SK-N-SH (cell line): ENCODE measurements around the gene HSF5. TPM values are rescaled to one million over a fixed set of nuclear protein-coding genes. Genes with fewer than 3 reads are reported as not detected.
A peak's percentile ranks its signal among the peaks of the same experiment; 100 is the strongest.

Experiments used
- CTCF ChIA-PET: fragments of 300-600, 350-600 bp; formaldehyde crosslinking; extraction: SDS; loops from one replicate; lab custom pipeline; 2021; lab: Yijun Ruan, JAX
- POLR2A ChIA-PET: fragments of 350-600 bp; sonication (Branson Sonifier 250); formaldehyde crosslinking; extraction: SDS; loops from one replicate; lab custom pipeline; 2020; ENCODE audit warnings: antibody characterized with exemption, inconsistent platforms; lab: Yijun Ruan, JAX
- DNase-seq: peaks from one replicate; pipeline ENCODE4 v3.0.0; 2012
- H2AFZ ChIP-seq: fragments of 200-600 bp; sonication (generic); 2 replicates; pipeline ENCODE4 v1.8.1; 2016; ENCODE audit warnings: antibody characterized with exemption, mild to moderate bottlenecking, low read depth
- H3F3A ChIP-seq: fragments of 200-600 bp; sonication (generic); replicated peaks from 2 replicates; pipeline ENCODE3; 2016; ENCODE audit warnings: antibody characterized with exemption, mild to moderate bottlenecking; ENCODE audit not compliant: insufficient read depth
- H3K27ac ChIP-seq, 2 experiments: fragments of 200-500 bp in 1 of 2; fragments of 200-600 bp in 1 of 2; sonication (Bioruptor generic) in 1 of 2; sonication (generic), shearing (Covaris generic) in 1 of 2; 2 replicates each; pipeline versions ENCODE4 v1.5.1 to v1.6.1; 2014 to 2016; ENCODE audit warnings: low read depth in 2 of 2, inconsistent platforms in 1 of 2, low read length in 1 of 2, mild to moderate bottlenecking in 1 of 2, mixed read lengths in 1 of 2
- H3K27me3 ChIP-seq: fragments of 200-600 bp; sonication (generic), shearing (Covaris generic); 2 replicates; pipeline ENCODE4 v1.6.1; 2016; ENCODE audit warnings: mixed run types; ENCODE audit not compliant: insufficient read depth
- H3K36me3 ChIP-seq, 2 experiments: fragments of 200-500 bp in 1 of 2; fragments of 200-600 bp in 1 of 2; sonication (Bioruptor generic) in 1 of 2; sonication (generic) in 1 of 2; replicated peaks in 1 of 2; 2 replicates each; pipeline versions ENCODE3 to v1.5.1; 2014 to 2016; ENCODE audit warnings: low read length in 1 of 2, mild to moderate bottlenecking in 1 of 2; ENCODE audit not compliant: insufficient read depth in 2 of 2, control insufficient read depth in 1 of 2
- H3K4me1 ChIP-seq, 2 experiments: fragments of 200-500 bp in 1 of 2; fragments of 200-600 bp in 1 of 2; sonication (Bioruptor generic) in 1 of 2; sonication (generic), shearing (Covaris generic) in 1 of 2; 2 replicates each; pipeline versions ENCODE4 v1.5.1 to v1.6.1; 2014 to 2016; ENCODE audit warnings: low read depth in 1 of 2, low read length in 1 of 2, mixed run types in 1 of 2; ENCODE audit not compliant: insufficient read depth in 2 of 2, control insufficient read depth in 1 of 2
- H3K4me2 ChIP-seq: fragments of 200-600 bp; sonication (generic), shearing (Covaris generic); 2 replicates; pipeline ENCODE4 v1.6.1; 2017; ENCODE audit warnings: mixed run types
- H3K4me3 ChIP-seq, 2 experiments: fragments of 200-500 bp in 1 of 2; fragments of 200-600 bp in 1 of 2; sonication (Bioruptor generic) in 1 of 2; sonication (generic), shearing (Covaris generic) in 1 of 2; 2 replicates each; pipeline versions ENCODE4 v1.5.1 to v1.8.1; 2014 to 2016; ENCODE audit warnings: low read depth in 2 of 2, inconsistent platforms in 1 of 2, low read length in 1 of 2, mild to moderate bottlenecking in 1 of 2, mixed read lengths in 1 of 2, moderate library complexity in 1 of 2
- H3K79me2 ChIP-seq: fragments of 200-600 bp; sonication (generic); 2 replicates; pipeline ENCODE4 v1.8.1; 2017; ENCODE audit warnings: mild to moderate bottlenecking; ENCODE audit not compliant: insufficient read depth
- H3K9ac ChIP-seq: fragments of 200-600 bp; sonication (generic); 2 replicates; pipeline ENCODE4 v1.6.1; 2017; ENCODE audit warnings: mixed run types
- H3K9me2 ChIP-seq: fragments of 200-600 bp; sonication (generic); 2 replicates; pipeline ENCODE4 v1.6.1; 2017; ENCODE audit warnings: mixed run types
- H3K9me3 ChIP-seq: fragments of 200-600 bp; sonication (generic); 2 replicates; pipeline ENCODE4 v1.6.1; 2017; ENCODE audit warnings: mixed run types, mild to moderate bottlenecking, moderate library complexity
- H4K20me1 ChIP-seq: fragments of 200-600 bp; sonication (generic); 2 replicates; pipeline ENCODE4 v1.6.1; 2017; ENCODE audit warnings: mild to moderate bottlenecking, mixed run types; ENCODE audit not compliant: insufficient read depth
- CHD2 ChIP-seq: fragments of 150-350 bp; IDR thresholded peaks from 2 replicates; pipeline ENCODE4 v1.6.1; 2018; ENCODE audit warnings: low read length; ENCODE audit not compliant: partially characterized antibody
- EP300 ChIP-seq, 2 experiments: IDR thresholded peaks; 2 replicates each; pipeline versions ENCODE4 v1.4.0 to v1.6.1; 2012; ENCODE audit warnings: borderline replicate concordance in 1 of 2, low read depth in 1 of 2, low read length in 1 of 2
- EZH2phosphoT487 ChIP-seq: fragments of 200-600 bp; sonication (generic); IDR thresholded peaks from 2 replicates; pipeline ENCODE4 v1.6.1; 2017; ENCODE audit warnings: low read depth, mixed run types, mild to moderate bottlenecking, antibody characterized with exemption, moderate library complexity, borderline replicate concordance
- FOXM1 ChIP-seq: IDR thresholded peaks from 2 replicates; pipeline ENCODE4 v1.4.0; 2012; ENCODE audit warnings: low read depth, mild to moderate bottlenecking
- GABPA ChIP-seq: IDR thresholded peaks from 2 replicates; pipeline ENCODE4 v1.4.0; 2012; ENCODE audit warnings: low read depth, mild to moderate bottlenecking
- JUND ChIP-seq: IDR thresholded peaks from 2 replicates; pipeline ENCODE4 v1.4.0; 2012
- NFIC ChIP-seq: IDR thresholded peaks from 2 replicates; pipeline ENCODE4 v1.4.0; 2012; ENCODE audit warnings: borderline replicate concordance
- NRF1 ChIP-seq: IDR thresholded peaks from 2 replicates; pipeline ENCODE4 v1.6.1; 2012; ENCODE audit warnings: low read depth, mild to moderate bottlenecking, low read length
- POLR2AphosphoS5 ChIP-seq: IDR thresholded peaks from 2 replicates; pipeline ENCODE4 v1.6.1; 2012; ENCODE audit warnings: low read depth, low read length
- RAD21 ChIP-seq: IDR thresholded peaks from 2 replicates; pipeline ENCODE4 v1.6.1; 2012; ENCODE audit warnings: mild to moderate bottlenecking, low read length
- RCOR1 ChIP-seq: fragments of 150-350 bp; IDR thresholded peaks from 2 replicates; pipeline ENCODE4 v1.6.1; 2017; ENCODE audit warnings: antibody characterized with exemption, low read length
- SIN3A ChIP-seq: IDR thresholded peaks from 2 replicates; pipeline ENCODE4 v1.6.1; 2012; ENCODE audit warnings: low read depth, mild to moderate bottlenecking, low read length, moderate library complexity, borderline replicate concordance
- TAF1 ChIP-seq: IDR thresholded peaks from 2 replicates; pipeline ENCODE4 v1.6.1; 2012; ENCODE audit warnings: low read depth, mild to moderate bottlenecking, low read length, moderate library complexity, borderline replicate concordance
- TCF12 ChIP-seq: IDR thresholded peaks from 2 replicates; pipeline ENCODE4 v1.4.0; 2012
- WGBS: methylation state at CpG from one replicate; pipeline ENCODE4 v1.1.6; 2017; ENCODE audit warnings: low lambda C conversion rate; 5-methylcytosine and 5-hydroxymethylcytosine counted together
- polyA plus RNA-seq, 3 experiments: library from polyadenylated mRNA; depleted of rRNA; stranded (reverse); fragments of >200 nt; gene quantifications; 2 replicates each; pipeline ENCODE4 v1.2.3, GENCODE V29; 2012
- TF ChIP-seq, protein P1 (sequence below): IDR thresholded peaks from 2 replicates; pipeline ENCODE4; 2012
- TF ChIP-seq, protein P2 (sequence below): IDR thresholded peaks from 2 replicates; pipeline ENCODE4 v1.6.1; 2012; ENCODE audit warnings: mild to moderate bottlenecking, low read depth, low read length, moderate library complexity
- TF ChIP-seq, protein P3 (sequence below): fragments of 150-350 bp; IDR thresholded peaks from 2 replicates; pipeline ENCODE4 v1.6.1; 2016; ENCODE audit warnings: mild to moderate bottlenecking, low read depth, low read length
- TF ChIP-seq, protein P4 (sequence below): fragments of 200-600 bp; sonication (generic); IDR thresholded peaks from 2 replicates; pipeline ENCODE4 v1.6.1; 2017; ENCODE audit warnings: antibody characterized with exemption, mild to moderate bottlenecking, moderate library complexity

Gene HSF5
- polyA plus RNA-seq, 1 of the 3 experiments (the other 2 are of a cell fraction) = not detected

DNA sequence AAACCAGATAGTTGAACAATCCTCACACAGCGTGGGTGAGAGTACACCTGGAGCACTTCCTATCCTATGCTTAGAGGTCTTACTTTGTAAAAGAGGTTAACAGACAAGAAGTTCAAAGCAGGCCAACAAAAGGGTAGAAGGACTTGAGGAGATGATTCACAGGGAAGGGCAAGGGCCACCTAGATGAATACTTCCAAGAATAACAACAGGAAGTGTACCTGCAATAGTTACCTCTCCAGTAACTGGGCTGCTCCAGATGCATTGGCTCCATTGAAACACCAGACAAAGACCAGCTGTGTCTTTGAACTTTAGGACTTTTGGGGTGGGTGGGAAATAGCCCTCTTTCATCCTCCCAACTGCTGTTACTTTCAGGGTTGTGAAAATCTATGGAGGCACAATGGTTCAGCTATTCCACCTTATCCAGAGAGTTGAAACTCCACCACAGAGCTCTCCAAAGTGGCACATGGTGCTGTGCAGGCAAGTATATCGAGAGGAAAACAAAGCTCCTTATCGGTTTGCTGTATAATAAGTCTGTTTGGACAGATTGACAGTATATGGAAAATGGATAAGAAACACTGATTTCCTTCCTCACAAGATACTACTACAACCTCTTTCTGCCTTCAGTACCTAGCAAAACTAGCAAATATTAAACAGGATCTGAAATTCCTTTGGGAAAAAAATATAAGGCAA, 93.5 kb downstream of the HSF5 start:
- ChIA-PET CTCF (interaction anchor here (0.7 to 2.4 kb wide), 8 partner anchors 13 to 124 kb away, joined by 3 to 6 read pairs (median 4); partner anchors contain the start of gene RNF43), POLR2A (no interaction called here)
- H3K27ac ChIP-seq = no peak overlapping the region
- no peaks in the 10 kb centered on the region for H4K20me1 ChIP-seq
- H3K9me3 ChIP-seq = no peaks in the 10 kb centered on the region
- peaks cover 0 to 10% of the 10 kb centered on the region in 2 experiments; a peak in 2 of 4 replicates for H3K4me1 ChIP-seq
- no peak overlapping the region for H2AFZ ChIP-seq
- no peaks in the 10 kb centered on the region for H3F3A ChIP-seq
- 12% methylated on average over 3 of the region's 3 CpGs for WGBS
- H3K4me2 ChIP-seq = no peak overlapping the region
- no peak overlapping the region for H3K9ac ChIP-seq
- no peak for TF ChIP-seq FOXM1
- peaks cover 69% of the 10 kb centered on the region for H3K27me3 ChIP-seq
- DNase-seq = no peak
- no peaks in the 10 kb centered on the region for H3K79me2 ChIP-seq
- no peaks in the 10 kb centered on the region for H3K36me3 ChIP-seq
- H3K4me3 ChIP-seq = no peak overlapping the region
- no peaks in the 10 kb centered on the region for H3K9me2 ChIP-seq

DNA sequence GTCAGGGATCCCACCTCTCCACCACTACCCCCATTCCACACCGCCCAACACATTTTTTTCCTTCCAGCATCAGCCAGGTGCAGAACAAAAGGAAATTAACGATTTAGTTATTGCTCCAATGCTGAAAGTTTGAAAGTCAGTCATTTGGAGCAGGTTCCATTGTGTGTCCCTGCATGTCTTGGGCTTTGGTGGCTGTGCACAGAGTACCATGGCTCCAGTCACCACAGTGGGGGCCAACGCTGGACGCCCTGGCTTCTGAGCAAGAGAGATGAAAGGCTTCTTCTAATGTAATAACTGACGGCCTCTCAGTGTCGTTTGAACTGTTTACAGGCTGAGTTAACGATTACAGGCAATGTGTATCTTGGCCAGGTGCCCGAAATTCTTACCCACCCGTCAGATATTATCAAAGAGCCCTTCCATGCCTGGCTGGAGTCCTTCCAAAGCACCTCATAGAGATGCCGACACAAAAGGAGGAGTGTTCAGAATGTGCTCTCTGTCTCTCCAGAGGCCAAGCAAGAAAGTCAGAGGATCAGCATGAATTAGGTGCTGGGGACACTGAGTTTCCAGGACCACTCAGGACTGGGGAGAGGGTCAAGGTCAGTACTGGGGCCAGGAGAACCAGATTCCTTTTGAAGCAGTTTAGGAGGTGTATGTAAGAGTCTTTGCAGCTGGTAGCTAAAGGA, 96.8 kb downstream of the HSF5 start:
- CTCF ChIA-PET = interaction anchor here (0.6 to 3.1 kb wide), 6 partner anchors 16 to 74 kb away, joined by 3 to 12 read pairs (median 3); partner anchors contain the start of gene RNF43
- Histone ChIP-seq H3K9me3 (no peaks in the 10 kb centered on the region), H3K4me2 (0 out of 2 replicates have a peak overlapping the region, but pooled peaks have one; percentile 8), H3K36me3 (no peaks in the 10 kb centered on the region), H3K9ac (no peak overlapping the region), H3K9me2 (no peaks in the 10 kb centered on the region), H3K4me1 (peaks cover 0 to 10% of the 10 kb centered on the region in 2 experiments; a peak in 2 of 4 replicates), H3K27me3 (peaks cover 44% of the 10 kb centered on the region), H3K4me3 (no peak overlapping the region), H3K27ac (no peak overlapping the region), H3F3A (no peaks in the 10 kb centered on the region), H4K20me1 (no peaks in the 10 kb centered on the region), H2AFZ (no peak overlapping the region), H3K79me2 (no peaks in the 10 kb centered on the region)
- peak; percentile 75 for DNase-seq
- POLR2A ChIA-PET = no interaction called here
- under 1% methylated on average over 10 of the region's 10 CpGs for WGBS
- TF ChIP-seq NFIC (peak; percentile 77), CHD2 (peak; percentile 66), TCF12 (no peak), NRF1 (no peak), JUND (no peak), TAF1 (no peak), RAD21 (peak; percentile 10; the same call in 1 of the 2 replicates), EP300 (IDR thresholded peaks at IDR 0.05; ENCODE audit: borderline replicate concordance in 1 of 2, low read depth in 1 of 2, low read length in 1 of 2) (peak in 1 of 2 experiments; percentile 53; a peak in 1 of 4 replicates), GABPA (no peak), EZH2phosphoT487 (no peak), POLR2AphosphoS5 (no peak), SIN3A (no peak), RCOR1 (peak; percentile 97)
- TF ChIP-seq, protein P1, sequence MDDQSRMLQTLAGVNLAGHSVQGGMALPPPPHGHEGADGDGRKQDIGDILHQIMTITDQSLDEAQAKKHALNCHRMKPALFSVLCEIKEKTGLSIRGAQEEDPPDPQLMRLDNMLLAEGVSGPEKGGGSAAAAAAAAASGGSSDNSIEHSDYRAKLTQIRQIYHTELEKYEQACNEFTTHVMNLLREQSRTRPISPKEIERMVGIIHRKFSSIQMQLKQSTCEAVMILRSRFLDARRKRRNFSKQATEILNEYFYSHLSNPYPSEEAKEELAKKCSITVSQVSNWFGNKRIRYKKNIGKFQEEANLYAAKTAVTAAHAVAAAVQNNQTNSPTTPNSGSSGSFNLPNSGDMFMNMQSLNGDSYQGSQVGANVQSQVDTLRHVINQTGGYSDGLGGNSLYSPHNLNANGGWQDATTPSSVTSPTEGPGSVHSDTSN = 0 out of 2 replicates have a peak, but pooled peaks have one; percentile 7
- TF ChIP-seq, protein P2, sequence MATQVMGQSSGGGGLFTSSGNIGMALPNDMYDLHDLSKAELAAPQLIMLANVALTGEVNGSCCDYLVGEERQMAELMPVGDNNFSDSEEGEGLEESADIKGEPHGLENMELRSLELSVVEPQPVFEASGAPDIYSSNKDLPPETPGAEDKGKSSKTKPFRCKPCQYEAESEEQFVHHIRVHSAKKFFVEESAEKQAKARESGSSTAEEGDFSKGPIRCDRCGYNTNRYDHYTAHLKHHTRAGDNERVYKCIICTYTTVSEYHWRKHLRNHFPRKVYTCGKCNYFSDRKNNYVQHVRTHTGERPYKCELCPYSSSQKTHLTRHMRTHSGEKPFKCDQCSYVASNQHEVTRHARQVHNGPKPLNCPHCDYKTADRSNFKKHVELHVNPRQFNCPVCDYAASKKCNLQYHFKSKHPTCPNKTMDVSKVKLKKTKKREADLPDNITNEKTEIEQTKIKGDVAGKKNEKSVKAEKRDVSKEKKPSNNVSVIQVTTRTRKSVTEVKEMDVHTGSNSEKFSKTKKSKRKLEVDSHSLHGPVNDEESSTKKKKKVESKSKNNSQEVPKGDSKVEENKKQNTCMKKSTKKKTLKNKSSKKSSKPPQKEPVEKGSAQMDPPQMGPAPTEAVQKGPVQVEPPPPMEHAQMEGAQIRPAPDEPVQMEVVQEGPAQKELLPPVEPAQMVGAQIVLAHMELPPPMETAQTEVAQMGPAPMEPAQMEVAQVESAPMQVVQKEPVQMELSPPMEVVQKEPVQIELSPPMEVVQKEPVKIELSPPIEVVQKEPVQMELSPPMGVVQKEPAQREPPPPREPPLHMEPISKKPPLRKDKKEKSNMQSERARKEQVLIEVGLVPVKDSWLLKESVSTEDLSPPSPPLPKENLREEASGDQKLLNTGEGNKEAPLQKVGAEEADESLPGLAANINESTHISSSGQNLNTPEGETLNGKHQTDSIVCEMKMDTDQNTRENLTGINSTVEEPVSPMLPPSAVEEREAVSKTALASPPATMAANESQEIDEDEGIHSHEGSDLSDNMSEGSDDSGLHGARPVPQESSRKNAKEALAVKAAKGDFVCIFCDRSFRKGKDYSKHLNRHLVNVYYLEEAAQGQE = no peak
- TF ChIP-seq, protein P3, sequence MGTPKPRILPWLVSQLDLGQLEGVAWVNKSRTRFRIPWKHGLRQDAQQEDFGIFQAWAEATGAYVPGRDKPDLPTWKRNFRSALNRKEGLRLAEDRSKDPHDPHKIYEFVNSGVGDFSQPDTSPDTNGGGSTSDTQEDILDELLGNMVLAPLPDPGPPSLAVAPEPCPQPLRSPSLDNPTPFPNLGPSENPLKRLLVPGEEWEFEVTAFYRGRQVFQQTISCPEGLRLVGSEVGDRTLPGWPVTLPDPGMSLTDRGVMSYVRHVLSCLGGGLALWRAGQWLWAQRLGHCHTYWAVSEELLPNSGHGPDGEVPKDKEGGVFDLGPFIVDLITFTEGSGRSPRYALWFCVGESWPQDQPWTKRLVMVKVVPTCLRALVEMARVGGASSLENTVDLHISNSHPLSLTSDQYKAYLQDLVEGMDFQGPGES = no peak
- TF ChIP-seq, protein P4, sequence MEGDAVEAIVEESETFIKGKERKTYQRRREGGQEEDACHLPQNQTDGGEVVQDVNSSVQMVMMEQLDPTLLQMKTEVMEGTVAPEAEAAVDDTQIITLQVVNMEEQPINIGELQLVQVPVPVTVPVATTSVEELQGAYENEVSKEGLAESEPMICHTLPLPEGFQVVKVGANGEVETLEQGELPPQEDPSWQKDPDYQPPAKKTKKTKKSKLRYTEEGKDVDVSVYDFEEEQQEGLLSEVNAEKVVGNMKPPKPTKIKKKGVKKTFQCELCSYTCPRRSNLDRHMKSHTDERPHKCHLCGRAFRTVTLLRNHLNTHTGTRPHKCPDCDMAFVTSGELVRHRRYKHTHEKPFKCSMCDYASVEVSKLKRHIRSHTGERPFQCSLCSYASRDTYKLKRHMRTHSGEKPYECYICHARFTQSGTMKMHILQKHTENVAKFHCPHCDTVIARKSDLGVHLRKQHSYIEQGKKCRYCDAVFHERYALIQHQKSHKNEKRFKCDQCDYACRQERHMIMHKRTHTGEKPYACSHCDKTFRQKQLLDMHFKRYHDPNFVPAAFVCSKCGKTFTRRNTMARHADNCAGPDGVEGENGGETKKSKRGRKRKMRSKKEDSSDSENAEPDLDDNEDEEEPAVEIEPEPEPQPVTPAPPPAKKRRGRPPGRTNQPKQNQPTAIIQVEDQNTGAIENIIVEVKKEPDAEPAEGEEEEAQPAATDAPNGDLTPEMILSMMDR = no peak
